Suprapubic skin (tissue), 4 donors: ENCODE results near the gene SORCS1. TPM values are rescaled to one million over a fixed set of nuclear protein-coding genes. Genes with fewer than 3 reads are reported as not detected.

Experiments used
- DNase-seq, 2 donors: peaks; one replicate each; pipeline ENCODE4 v3.0.0-alpha.2; 2019; ENCODE audit warnings: low spot score in 2 of 2
- H3K27ac ChIP-seq: fragments of 200-600 bp; sonication (generic); one replicate; pipeline ENCODE4 v1.5.1; 2019
- H3K27me3 ChIP-seq: fragments of 200-600 bp; sonication (generic); one replicate; pipeline ENCODE4 v1.5.1; 2019
- H3K36me3 ChIP-seq: fragments of 200-600 bp; sonication (generic); one replicate; pipeline ENCODE4 v1.5.1; 2019
- H3K4me1 ChIP-seq: fragments of 200-600 bp; sonication (generic); one replicate; pipeline ENCODE4 v1.5.1; 2019
- H3K4me3 ChIP-seq: fragments of 200-600 bp; sonication (generic); one replicate; pipeline ENCODE4 v1.5.1; 2019; ENCODE audit warnings: mild to moderate bottlenecking
- H3K9me3 ChIP-seq: fragments of 200-600 bp; sonication (generic); one replicate; pipeline ENCODE4 v1.5.1; 2019
- EP300 ChIP-seq: sonication (generic); formaldehyde crosslinking; IDR thresholded peaks from one replicate; pipeline ENCODE4 v1.6.1; 2017; ENCODE audit warnings: antibody characterized with exemption
- POLR2A ChIP-seq, 2 donors: fragments of 450-650 bp; IDR thresholded peaks; one replicate each; pipeline ENCODE4 v1.6.1; 2017; ENCODE audit warnings: antibody characterized with exemption in 2 of 2, mild to moderate bottlenecking in 2 of 2, moderate library complexity in 2 of 2
- POLR2AphosphoS5 ChIP-seq, 3 donors: sonication (generic); formaldehyde crosslinking; IDR thresholded peaks; one replicate each; pipeline ENCODE4 v1.6.1; 2017; ENCODE audit warnings: antibody characterized with exemption in 3 of 3
- WGBS: methylation state at CpG from one replicate; pipeline ENCODE4 v1.1.5; 2018; 5-methylcytosine and 5-hydroxymethylcytosine counted together
- total RNA-seq, 4 donors: library from RNA; depleted of rRNA; stranded (reverse); fragments of >200 nt; gene quantifications; one replicate each; pipeline ENCODE4 v1.1.0, GENCODE V29; 2016
- TF ChIP-seq, protein P1 (sequence below), 2 donors: fragments of 200-600 bp in 1 of 2; fragments of 450-650 bp in 1 of 2; sonication (generic) in 1 of 2; IDR thresholded peaks; one replicate each; pipeline ENCODE4 v1.5.1; 2016 to 2019; ENCODE audit warnings: antibody characterized with exemption in 2 of 2, mild to moderate bottlenecking in 1 of 2, moderate library complexity in 1 of 2

SORCS1 gene
- total RNA-seq, 4 donors from 2014 or later = 1.3 to 6.0 (median 3.4) TPM

DNA sequence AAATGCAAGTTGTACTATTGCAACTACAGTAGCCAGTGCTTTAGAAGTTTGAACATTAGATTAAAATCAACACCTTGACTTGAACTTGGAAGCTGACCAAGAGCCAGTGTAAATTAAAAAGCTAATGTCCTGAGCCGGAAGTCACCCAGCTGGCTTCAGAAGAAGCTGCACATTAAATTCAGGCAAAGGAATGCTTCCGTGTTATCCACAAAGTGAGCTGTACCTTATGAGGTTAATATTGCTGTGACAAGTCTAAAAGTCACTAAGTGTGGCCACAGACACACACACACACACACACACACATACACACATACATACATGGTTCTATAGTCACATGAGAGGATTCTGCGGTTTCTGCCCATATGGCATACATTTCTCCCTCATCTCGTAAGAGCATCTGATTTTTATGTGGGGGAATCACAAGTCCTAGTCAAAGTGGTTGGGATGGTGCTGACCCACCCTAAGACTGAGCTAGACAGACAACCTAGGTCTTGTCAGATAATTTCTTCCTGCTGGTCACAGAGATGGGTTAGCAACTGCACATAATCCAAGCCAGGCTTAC is 612.9 kb downstream of the SORCS1 start:
- Histone ChIP-seq H3K36me3 (no peaks in the 10 kb centered on the region), H3K27me3 (no peaks in the 10 kb centered on the region), H3K4me1 (no peaks in the 10 kb centered on the region), H3K27ac (no peak overlapping the region), H3K9me3 (no peaks in the 10 kb centered on the region), H3K4me3 (no peak overlapping the region)
- TF ChIP-seq EP300 = no peak
- TF ChIP-seq POLR2AphosphoS5 (IDR thresholded peaks at IDR 0.05) = no peak
- no peak for TF ChIP-seq POLR2A (IDR thresholded peaks at IDR 0.05)
- TF ChIP-seq, protein P1, sequence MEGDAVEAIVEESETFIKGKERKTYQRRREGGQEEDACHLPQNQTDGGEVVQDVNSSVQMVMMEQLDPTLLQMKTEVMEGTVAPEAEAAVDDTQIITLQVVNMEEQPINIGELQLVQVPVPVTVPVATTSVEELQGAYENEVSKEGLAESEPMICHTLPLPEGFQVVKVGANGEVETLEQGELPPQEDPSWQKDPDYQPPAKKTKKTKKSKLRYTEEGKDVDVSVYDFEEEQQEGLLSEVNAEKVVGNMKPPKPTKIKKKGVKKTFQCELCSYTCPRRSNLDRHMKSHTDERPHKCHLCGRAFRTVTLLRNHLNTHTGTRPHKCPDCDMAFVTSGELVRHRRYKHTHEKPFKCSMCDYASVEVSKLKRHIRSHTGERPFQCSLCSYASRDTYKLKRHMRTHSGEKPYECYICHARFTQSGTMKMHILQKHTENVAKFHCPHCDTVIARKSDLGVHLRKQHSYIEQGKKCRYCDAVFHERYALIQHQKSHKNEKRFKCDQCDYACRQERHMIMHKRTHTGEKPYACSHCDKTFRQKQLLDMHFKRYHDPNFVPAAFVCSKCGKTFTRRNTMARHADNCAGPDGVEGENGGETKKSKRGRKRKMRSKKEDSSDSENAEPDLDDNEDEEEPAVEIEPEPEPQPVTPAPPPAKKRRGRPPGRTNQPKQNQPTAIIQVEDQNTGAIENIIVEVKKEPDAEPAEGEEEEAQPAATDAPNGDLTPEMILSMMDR (IDR thresholded peaks at IDR 0.05) = no peak
- no peak for DNase-seq
- WGBS = 71% methylated on average over 4 of the region's 4 CpGs

DNA sequence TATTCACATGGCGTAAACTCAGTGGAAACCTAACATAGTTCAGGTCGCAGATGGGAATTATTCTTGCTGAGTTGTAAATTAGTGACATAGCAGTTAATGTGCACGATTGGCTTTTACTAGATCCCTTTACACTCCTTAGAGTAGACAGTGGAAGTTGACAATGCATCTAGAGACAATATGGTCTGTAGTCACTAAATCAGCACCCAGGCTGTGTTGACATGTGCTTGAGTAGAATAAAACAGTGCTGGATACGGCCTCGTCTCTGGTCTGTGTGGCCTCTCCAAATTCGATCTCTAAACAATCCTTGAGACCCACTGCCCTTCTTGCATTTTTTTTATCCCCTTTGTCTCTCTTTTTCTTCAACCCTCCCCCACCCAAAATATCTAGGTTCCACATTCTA is 615.7 kb downstream of the SORCS1 start:
- Histone ChIP-seq H3K9me3 (no peaks in the 10 kb centered on the region), H3K27ac (no peak overlapping the region), H3K4me3 (no peak overlapping the region), H3K36me3 (no peaks in the 10 kb centered on the region), H3K4me1 (no peaks in the 10 kb centered on the region), H3K27me3 (no peaks in the 10 kb centered on the region)
- DNase-seq = no peak
- TF ChIP-seq EP300 (no peak), POLR2AphosphoS5 (IDR thresholded peaks at IDR 0.05) (no peak), POLR2A (IDR thresholded peaks at IDR 0.05) (no peak)
- TF ChIP-seq, protein P1 (IDR thresholded peaks at IDR 0.05) = no peak
- WGBS = 78% methylated on average over 6 of the region's 6 CpGs

- no peak for DNase-seq
- no peaks in the 10 kb centered on the region for H3K9me3 ChIP-seq
- no peaks in the 10 kb centered on the region for H3K36me3 ChIP-seq
- TF ChIP-seq POLR2AphosphoS5 (IDR thresholded peaks at IDR 0.05) (no peak), POLR2A (IDR thresholded peaks at IDR 0.05) (no peak), EP300 (no peak)
- TF ChIP-seq, protein P1 (IDR thresholded peaks at IDR 0.05) = no peak
- no peak overlapping the region for H3K27ac ChIP-seq
- H3K4me3 ChIP-seq = no peak overlapping the region
- H3K4me1 ChIP-seq = no peaks in the 10 kb centered on the region
- WGBS = 87% methylated on average over 7 of the region's 7 CpGs
- no peaks in the 10 kb centered on the region for H3K27me3 ChIP-seq
These were observed 617.4 kb downstream of the SORCS1 start for GRCh38 chr10:106547047-106547635.

DNA sequence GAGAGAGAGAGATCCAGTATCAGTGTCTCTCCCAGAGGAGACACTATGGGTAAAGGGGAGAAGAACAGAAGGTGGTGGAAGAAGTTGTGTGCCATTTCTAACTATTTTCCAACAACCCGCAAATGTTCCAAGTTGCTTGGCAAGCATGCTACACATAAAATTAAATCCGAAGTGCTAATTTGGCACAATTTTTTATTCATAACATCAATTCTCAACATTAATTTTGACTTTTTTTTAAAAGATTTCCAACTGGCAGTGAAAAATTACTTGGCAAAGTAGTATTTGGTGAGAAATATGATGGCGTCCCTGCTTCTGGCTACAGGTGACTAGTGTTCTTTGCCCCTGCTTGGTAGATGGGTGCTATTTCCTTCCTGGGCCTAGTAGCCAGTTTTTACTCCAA is 622.0 kb downstream of the SORCS1 start:
- TF ChIP-seq, protein P1 (IDR thresholded peaks at IDR 0.05) = no peak
- TF ChIP-seq EP300 (no peak), POLR2AphosphoS5 (IDR thresholded peaks at IDR 0.05) (no peak), POLR2A (IDR thresholded peaks at IDR 0.05) (no peak)
- 74% methylated on average over 3 of the region's 3 CpGs for WGBS
- H3K4me1 ChIP-seq = no peaks in the 10 kb centered on the region

DNA sequence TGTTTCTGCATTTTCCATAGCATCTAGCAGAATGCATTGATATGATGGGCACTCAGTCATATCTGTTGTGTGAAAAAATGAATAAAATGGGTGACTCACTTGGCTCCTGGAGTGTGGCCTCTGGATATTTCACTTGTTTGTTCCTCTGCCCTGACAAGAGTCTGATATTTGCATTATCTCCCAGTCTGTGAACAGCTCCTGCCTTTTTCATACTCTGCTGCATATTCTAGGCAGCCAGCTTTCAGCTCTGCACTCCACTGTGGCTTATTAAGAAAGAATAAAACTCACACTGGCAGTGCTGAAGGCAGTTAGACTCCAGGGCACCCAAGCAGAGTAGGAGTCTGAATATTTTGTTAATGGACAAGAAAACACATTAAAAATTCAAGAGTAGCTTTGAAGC is 623.9 kb downstream of the SORCS1 start:
- Histone ChIP-seq H3K36me3 (no peaks in the 10 kb centered on the region), H3K9me3 (no peaks in the 10 kb centered on the region), H3K4me1 (no peaks in the 10 kb centered on the region), H3K27me3 (no peaks in the 10 kb centered on the region), H3K27ac (no peak overlapping the region), H3K4me3 (no peak overlapping the region)
- TF ChIP-seq POLR2A (IDR thresholded peaks at IDR 0.05) (no peak), POLR2AphosphoS5 (IDR thresholded peaks at IDR 0.05) (no peak), EP300 (no peak)
- TF ChIP-seq, protein P1 (IDR thresholded peaks at IDR 0.05) = no peak
- no peak for DNase-seq

More for the DNA sequence above, 622.0 kb downstream of the SORCS1 start:
- no peaks in the 10 kb centered on the region for H3K27me3 ChIP-seq
- DNase-seq = no peak
- H3K9me3 ChIP-seq = no peaks in the 10 kb centered on the region
- no peak overlapping the region for H3K4me3 ChIP-seq
- no peaks in the 10 kb centered on the region for H3K36me3 ChIP-seq
- no peak overlapping the region for H3K27ac ChIP-seq
